Lower leg skin (tissue), 4 donors: ENCODE data around the gene SNCB. TPM values are rescaled to one million over a fixed set of nuclear protein-coding genes. Genes with fewer than 3 reads are reported as not detected.

Experiments
- DNase-seq, 2 donors: peaks; one replicate each; pipeline ENCODE4 v3.0.0-alpha.2; 2019; ENCODE audit warnings: low spot score in 2 of 2
- H3K4me3 ChIP-seq: fragments of 200-600 bp; sonication (generic); 2 replicates; pipeline ENCODE4 v1.5.1; 2017; ENCODE audit warnings: mild to moderate bottlenecking, low read depth; ENCODE audit not compliant: poor library complexity, severe bottlenecking
- CTCF ChIP-seq, 3 donors: fragments of 450-650 bp; IDR thresholded peaks; one replicate each; pipeline ENCODE4 v1.5.1; 2016; ENCODE audit warnings: antibody characterized with exemption in 3 of 3, mild to moderate bottlenecking in 3 of 3, moderate library complexity in 2 of 3
- POLR2A ChIP-seq, 2 donors: fragments of 450-650 bp; IDR thresholded peaks; one replicate each; pipeline ENCODE4 v1.6.1; 2016 to 2017; ENCODE audit warnings: antibody characterized with exemption in 2 of 2, mild to moderate bottlenecking in 1 of 2, moderate library complexity in 1 of 2
- WGBS, 2 donors: methylation state at CpG; one replicate each; pipeline ENCODE4 v1.1.5; 2018; 5-methylcytosine and 5-hydroxymethylcytosine counted together
- intact Hi-C: fragments of 100-400 bp; cut with DNase I; formaldehyde crosslinking; loops from one replicate; pipeline ENCODE4 v1.15.0; 2023; ENCODE audit warnings: low total_unique reads
- total RNA-seq, 4 donors: library from RNA; depleted of rRNA; stranded (reverse); fragments of >200 nt; gene quantifications; one replicate each; pipeline ENCODE4 v1.1.0, GENCODE V29; 2016

SNCB gene
- total RNA-seq, 4 donors from 2014 or later: not detected

GRCh38 chr5:176675676-176676360 is 45.5 kb upstream of the SNCB start:
- TF ChIP-seq CTCF (IDR thresholded peaks at IDR 0.05): no peak
- TF ChIP-seq POLR2A (IDR thresholded peaks at IDR 0.05): no peak
- intact Hi-C loops: no loop called here
- 67 to 69% methylated on average over 19 of the region's 19 CpGs for WGBS, 2 donors
- no peak overlapping the region for H3K4me3 ChIP-seq
- no peak for DNase-seq

GRCh38 chr5:176674799-176675198 is 44.5 kb upstream of the SNCB start:
- TF ChIP-seq CTCF (IDR thresholded peaks at IDR 0.05): no peak
- no peak for TF ChIP-seq POLR2A (IDR thresholded peaks at IDR 0.05)
- DNase-seq: no peak
- intact Hi-C loops: no loop called here
- no peak overlapping the region for H3K4me3 ChIP-seq
- 86 to 90% methylated on average over 17 of the region's 17 CpGs for WGBS, 2 donors

GRCh38 chr5:176673651-176674583 is 43.6 kb upstream of the SNCB start:
- WGBS, 2 donors: 85% methylated on average over 17 to 18 of the region's 18 CpGs
- TF ChIP-seq POLR2A (IDR thresholded peaks at IDR 0.05) (no peak), CTCF (IDR thresholded peaks at IDR 0.05) (no peak)
- DNase-seq: no peak
- H3K4me3 ChIP-seq: no peak overlapping the region
- intact Hi-C loops: no loop called here

- no peak overlapping the region for H3K4me3 ChIP-seq
- DNase-seq: no peak
- intact Hi-C loops: no loop called here
- 54 to 60% methylated on average over 17 to 18 of the region's 18 CpGs for WGBS, 2 donors
- no peak for TF ChIP-seq CTCF (IDR thresholded peaks at IDR 0.05)
- no peak for TF ChIP-seq POLR2A (IDR thresholded peaks at IDR 0.05)
These were observed 41.8 kb upstream of the SNCB start for GRCh38 chr5:176671890-176672747.

GRCh38 chr5:176671399-176671798 is 41.1 kb upstream of the SNCB start:
- no peak overlapping the region for H3K4me3 ChIP-seq
- no peak for DNase-seq
- intact Hi-C loops: no loop called here
- TF ChIP-seq CTCF (IDR thresholded peaks at IDR 0.05) (no peak), POLR2A (IDR thresholded peaks at IDR 0.05) (no peak)
- 67 to 74% methylated on average over 4 of the region's 4 CpGs for WGBS, 2 donors
